WTC11 (cell line): Measurements from ENCODE around the gene CCDC150.
"Not testable (repeated sequence)": the region's sequence is repeated elsewhere in the genome, so short reads cannot be mapped to it uniquely, and the experiment has no call there.

ENCODE experiments used
- ATF6 ChIP-seq: sonication (generic); formaldehyde crosslinking; IDR thresholded peaks from 2 replicates; pipeline ENCODE4 v1.8.1; 2023; ENCODE audit warnings: mild to moderate bottlenecking, missing genetic modification reagents
- CTCF ChIP-seq: fragments of 200-600 bp; IDR thresholded peaks from 2 replicates; pipeline ENCODE4 v1.8.0; 2022; ENCODE audit warnings: antibody characterized with exemption
- USF1 ChIP-seq: sonication (generic); formaldehyde crosslinking; IDR thresholded peaks from 2 replicates; pipeline ENCODE4 v1.8.0; 2022; ENCODE audit warnings: mild to moderate bottlenecking, missing genetic modification reagents

- not testable (repeated sequence) for TF ChIP-seq USF1, ATF6, CTCF
Measured at GRCh38 chr2:196607896-196608295, 31.6 kb upstream of the CCDC150 start.
